Lung (tissue), 12 donors: ENCODE data around the gene FGFR2. TPM values are rescaled to one million over a fixed set of nuclear protein-coding genes. Genes with fewer than 3 reads are reported as not detected.

Experiments used
- ATAC-seq: fragments of 200-7000 bp; cut with Tn5 transposase; one replicate; pipeline ENCODE4 v1.9.1; 2020; ENCODE audit warnings: moderate number of reproducible peaks; ENCODE audit not compliant: insufficient read depth, low FRiP score
- DNase-seq, 3 donors: peaks; one replicate each; pipeline ENCODE4 v3.0.0-alpha.2; 2013 to 2017
- H3K27ac ChIP-seq, 2 donors: one replicate each; pipeline ENCODE4 v1.5.1; 2013; ENCODE audit warnings: mild to moderate bottlenecking in 2 of 2, moderate library complexity in 2 of 2, control low read depth in 1 of 2, inconsistent platforms in 1 of 2, low read depth in 1 of 2, low read length in 1 of 2
- H3K27me3 ChIP-seq, 3 donors: one replicate each; pipeline ENCODE4 v1.5.1; 2013; ENCODE audit warnings: low read length in 2 of 3; ENCODE audit not compliant: control insufficient read depth in 3 of 3, insufficient read depth in 3 of 3
- H3K36me3 ChIP-seq, 4 donors: one replicate each; pipeline ENCODE4 v1.5.1; 2013; ENCODE audit warnings: low read length in 4 of 4, mild to moderate bottlenecking in 1 of 4, moderate library complexity in 1 of 4; ENCODE audit not compliant: control insufficient read depth in 4 of 4, insufficient read depth in 4 of 4
- H3K4me1 ChIP-seq, 5 donors: one replicate each; pipeline ENCODE4 v1.5.1; 2013; ENCODE audit warnings: low read length in 5 of 5, mild to moderate bottlenecking in 2 of 5, moderate library complexity in 1 of 5; ENCODE audit not compliant: control insufficient read depth in 5 of 5, insufficient read depth in 5 of 5
- H3K4me3 ChIP-seq: one replicate; pipeline ENCODE4 v1.5.1; 2013; ENCODE audit warnings: mild to moderate bottlenecking, control low read depth, moderate library complexity
- H3K9ac ChIP-seq, 2 donors: one replicate each; pipeline ENCODE4 v1.5.1; 2013; ENCODE audit warnings: low read length in 2 of 2, control low read depth in 1 of 2; ENCODE audit not compliant: insufficient read depth in 1 of 2
- H3K9me3 ChIP-seq, 4 donors: one replicate each; pipeline ENCODE4 v1.5.1; 2013; ENCODE audit warnings: low read length in 3 of 4, mild to moderate bottlenecking in 1 of 4, moderate library complexity in 1 of 4; ENCODE audit not compliant: control insufficient read depth in 4 of 4, insufficient read depth in 3 of 4
- CTCF ChIP-seq: IDR thresholded peaks from 2 replicates; pipeline ENCODE4 v1.5.1; 2012; ENCODE audit warnings: mild to moderate bottlenecking; ENCODE audit errors: control extremely low read depth, extremely low read depth
- WGBS, 2 donors: extraction: QIAGEN DNeasy Blood & Tissue Kit; methylation state at CpG; one replicate each; pipeline ENCODE4 v1.1.7; 2013; 5-methylcytosine and 5-hydroxymethylcytosine counted together
- polyA plus RNA-seq, 2 donors: library from polyadenylated mRNA; stranded (reverse); fragments of 200-250 nt; gene quantifications; one replicate each; pipeline ENCODE4 v1.2.1, GENCODE V29; 2013
- total RNA-seq, 2 donors: library from RNA; depleted of rRNA in 1 of 2; stranded (reverse); fragments of >200 nt in 1 of 2; gene quantifications; one replicate each; pipeline ENCODE4 v1.2.1, GENCODE V29; 2014 to 2021
- donor health status: control.
- donor health status: control.
- donor health status: Bipolar disorder and iron deficiency.
- donor health status: healthy.
- donor health status: DM: yes; HTN: yes; CAD: no.

FGFR2 gene
- total and polyA plus RNA-seq, 4 donors: 11.4 to 230 (median 41.7) TPM

GRCh38 chr10:121627876-121628581 lies 29.8 kb upstream of the FGFR2 start:
- H3K36me3 ChIP-seq: no peaks in the 10 kb centered on the region
- WGBS, 2 donors: 56 to 71% methylated on average over 15 of the region's 15 CpGs
- ATAC-seq: no peak
- H3K9me3 ChIP-seq: peaks cover 0 to under 1% (median 0%) of the 10 kb centered on the region in 4 donors
- no peak overlapping the region for H3K27ac ChIP-seq
- no peak overlapping the region for H3K4me3 ChIP-seq
- no peak for TF ChIP-seq CTCF
- no peaks in the 10 kb centered on the region for H3K27me3 ChIP-seq
- H3K9ac ChIP-seq: peak overlapping the region in 1 of 2 donors; percentile 50
- peak; percentile 37 to 66 (median 63) for DNase-seq
- H3K4me1 ChIP-seq: peaks cover 0 to 42% (median 23%) of the 10 kb centered on the region in 5 donors

- H3K4me3 ChIP-seq: no peak overlapping the region
These were observed 26.7 kb upstream of the FGFR2 start for GRCh38 chr10:121624836-121625486.

GRCh38 chr10:121618906-121619305 lies 20.7 kb upstream of the FGFR2 start:
- Histone ChIP-seq H3K4me3 (no peak overlapping the region), H3K27me3 (no peaks in the 10 kb centered on the region), H3K36me3 (no peaks in the 10 kb centered on the region), H3K27ac (no peak overlapping the region), H3K9ac (no peak overlapping the region), H3K4me1 (peaks cover 0 to 33% (median 9%) of the 10 kb centered on the region in 5 donors), H3K9me3 (peaks cover 0 to 10% (median 0%) of the 10 kb centered on the region in 4 donors)
- 93 to 96% methylated on average over 2 of the region's 2 CpGs for WGBS, 2 donors
- ATAC-seq (no peak), DNase-seq (no peak)
- no peak for TF ChIP-seq CTCF

More at GRCh38 chr10:121624836-121625486, 26.7 kb upstream of the FGFR2 start:
- H3K4me1 ChIP-seq: peaks cover 0 to 25% (median 11%) of the 10 kb centered on the region in 5 donors
- no peak overlapping the region for H3K9ac ChIP-seq
- no peaks in the 10 kb centered on the region for H3K27me3 ChIP-seq
- no peak for DNase-seq
- TF ChIP-seq CTCF: no peak
- no peaks in the 10 kb centered on the region for H3K36me3 ChIP-seq
- no peak overlapping the region for H3K27ac ChIP-seq
- ATAC-seq: no peak
- WGBS, 2 donors: 58 to 76% methylated on average over 11 of the region's 11 CpGs
- no peaks in the 10 kb centered on the region for H3K9me3 ChIP-seq
